HEK293 (cell line): ENCODE data around the gene PEF1.
A peak's percentile ranks its signal among the peaks of the same experiment; 100 is the strongest.

Experiments used
- GLI2 ChIP-seq: fragments of 450-650 bp; formaldehyde crosslinking; IDR thresholded peaks from 2 replicates; pipeline ENCODE4; 2017; ENCODE audit warnings: missing biosample characterization, missing genetic modification characterization, low read depth, borderline replicate concordance
- GLIS1 ChIP-seq: fragments of 450-650 bp; formaldehyde crosslinking; IDR thresholded peaks from 2 replicates; pipeline ENCODE4 v1.5.1; 2016; ENCODE audit warnings: missing biosample characterization, missing genetic modification characterization
- IKZF3 ChIP-seq: fragments of 450-650 bp; IDR thresholded peaks from 2 replicates; pipeline ENCODE4 v1.5.0; 2018; ENCODE audit warnings: missing biosample characterization, mild to moderate bottlenecking, missing genetic modification characterization, moderate library complexity
- KLF16 ChIP-seq: fragments of 450-650 bp; formaldehyde crosslinking; IDR thresholded peaks from 2 replicates; pipeline ENCODE4 v1.5.1; 2017; ENCODE audit warnings: missing biosample characterization, missing genetic modification characterization
- OSR2 ChIP-seq: fragments of 450-650 bp; formaldehyde crosslinking; IDR thresholded peaks from 2 replicates; pipeline ENCODE4 v1.5.1; 2016; ENCODE audit warnings: missing biosample characterization, missing genetic modification characterization
- SP7 ChIP-seq: fragments of 450-650 bp; formaldehyde crosslinking; IDR thresholded peaks from 2 replicates; pipeline ENCODE4 v1.5.1; 2016; ENCODE audit warnings: missing biosample characterization, missing genetic modification characterization
- WT1 ChIP-seq: fragments of 450-650 bp; formaldehyde crosslinking; IDR thresholded peaks from 2 replicates; pipeline ENCODE4 v1.5.1; 2016; ENCODE audit warnings: missing biosample characterization, missing genetic modification characterization
- ZFP3 ChIP-seq: fragments of 450-650 bp; formaldehyde crosslinking; IDR thresholded peaks from 2 replicates; pipeline ENCODE4 v1.5.1; 2016; ENCODE audit warnings: low read depth, missing biosample characterization, missing genetic modification characterization
- ZFP37 ChIP-seq: fragments of 450-650 bp; formaldehyde crosslinking; IDR thresholded peaks from 2 replicates; pipeline ENCODE4 v1.5.1; 2016; ENCODE audit warnings: missing biosample characterization, missing genetic modification characterization
- ZNF121 ChIP-seq: fragments of 450-650 bp; formaldehyde crosslinking; IDR thresholded peaks from 2 replicates; pipeline ENCODE4 v1.5.1; 2016; ENCODE audit warnings: missing biosample characterization, missing genetic modification characterization
- ZNF146 ChIP-seq: fragments of 450-650 bp; formaldehyde crosslinking; IDR thresholded peaks from 2 replicates; pipeline ENCODE4 v1.5.1; 2016; ENCODE audit warnings: missing biosample characterization, missing genetic modification characterization
- ZNF184 ChIP-seq: fragments of 450-650 bp; IDR thresholded peaks from 2 replicates; pipeline ENCODE4 v1.5.1; 2018; ENCODE audit warnings: missing biosample characterization, mild to moderate bottlenecking, missing genetic modification characterization
- ZNF426 ChIP-seq: fragments of 450-650 bp; formaldehyde crosslinking; IDR thresholded peaks from 2 replicates; pipeline ENCODE4 v1.5.1; 2017; ENCODE audit warnings: missing biosample characterization, missing genetic modification characterization, mild to moderate bottlenecking, inconsistent platforms, moderate library complexity
- ZNF521 ChIP-seq: fragments of 450-650 bp; formaldehyde crosslinking; IDR thresholded peaks from 2 replicates; pipeline ENCODE4 v1.5.1; 2017; ENCODE audit warnings: missing biosample characterization, mild to moderate bottlenecking, missing genetic modification characterization
- ZNF560 ChIP-seq: fragments of 450-650 bp; formaldehyde crosslinking; IDR thresholded peaks from 2 replicates; pipeline ENCODE4 v1.5.1; 2017; ENCODE audit warnings: missing biosample characterization, missing genetic modification characterization, borderline replicate concordance
- ZNF610 ChIP-seq: fragments of 450-650 bp; formaldehyde crosslinking; IDR thresholded peaks from 2 replicates; pipeline ENCODE4 v1.5.1; 2016; ENCODE audit warnings: missing biosample characterization, missing genetic modification characterization, borderline replicate concordance
- ZNF626 ChIP-seq: fragments of 450-650 bp; sonication (Bioruptor Pico); formaldehyde crosslinking; IDR thresholded peaks from 2 replicates; pipeline ENCODE4 v1.5.1; 2018; ENCODE audit warnings: missing biosample characterization, missing genetic modification characterization, inconsistent platforms
- ZNF776 ChIP-seq: fragments of 450-650 bp; formaldehyde crosslinking; IDR thresholded peaks from 2 replicates; pipeline ENCODE4 v1.5.0; 2017; ENCODE audit warnings: missing biosample characterization, missing genetic modification characterization, borderline replicate concordance
- ZNF843 ChIP-seq: fragments of 450-650 bp; formaldehyde crosslinking; IDR thresholded peaks from 2 replicates; pipeline ENCODE4 v1.5.1; 2016; ENCODE audit warnings: missing biosample characterization, missing genetic modification characterization
- ZSCAN23 ChIP-seq: fragments of 450-650 bp; formaldehyde crosslinking; IDR thresholded peaks from 2 replicates; pipeline ENCODE4 v1.5.1; 2016; ENCODE audit warnings: missing biosample characterization, missing genetic modification characterization
- TF ChIP-seq, protein P1 (sequence below): fragments of 450-650 bp; formaldehyde crosslinking; IDR thresholded peaks from 2 replicates; pipeline ENCODE4 v1.5.1; 2016; ENCODE audit warnings: missing biosample characterization, missing genetic modification characterization
- TF ChIP-seq, protein P2 (sequence below): fragments of 450-650 bp; formaldehyde crosslinking; IDR thresholded peaks from 2 replicates; pipeline ENCODE4 v1.5.1; 2016; ENCODE audit warnings: missing biosample characterization, missing genetic modification characterization, borderline replicate concordance
- TF ChIP-seq, protein P3 (sequence below): fragments of 450-650 bp; formaldehyde crosslinking; IDR thresholded peaks from 2 replicates; pipeline ENCODE4 v1.5.1; 2016; ENCODE audit warnings: missing biosample characterization, missing genetic modification characterization, borderline replicate concordance
- TF ChIP-seq, protein P4 (sequence below): fragments of 450-650 bp; formaldehyde crosslinking; IDR thresholded peaks from 2 replicates; pipeline ENCODE4 v1.5.1; 2017; ENCODE audit warnings: missing biosample characterization, missing genetic modification characterization
- TF ChIP-seq, protein P5 (sequence below): fragments of 450-650 bp; formaldehyde crosslinking; IDR thresholded peaks from 2 replicates; pipeline ENCODE4 v1.5.0; 2017; ENCODE audit warnings: missing biosample characterization, missing genetic modification characterization, borderline replicate concordance
- TF ChIP-seq, protein P6 (sequence below): fragments of 450-650 bp; formaldehyde crosslinking; IDR thresholded peaks from 2 replicates; pipeline ENCODE4 v1.5.1; 2017; ENCODE audit warnings: missing biosample characterization, missing genetic modification characterization

Gene PEF1

DNA sequence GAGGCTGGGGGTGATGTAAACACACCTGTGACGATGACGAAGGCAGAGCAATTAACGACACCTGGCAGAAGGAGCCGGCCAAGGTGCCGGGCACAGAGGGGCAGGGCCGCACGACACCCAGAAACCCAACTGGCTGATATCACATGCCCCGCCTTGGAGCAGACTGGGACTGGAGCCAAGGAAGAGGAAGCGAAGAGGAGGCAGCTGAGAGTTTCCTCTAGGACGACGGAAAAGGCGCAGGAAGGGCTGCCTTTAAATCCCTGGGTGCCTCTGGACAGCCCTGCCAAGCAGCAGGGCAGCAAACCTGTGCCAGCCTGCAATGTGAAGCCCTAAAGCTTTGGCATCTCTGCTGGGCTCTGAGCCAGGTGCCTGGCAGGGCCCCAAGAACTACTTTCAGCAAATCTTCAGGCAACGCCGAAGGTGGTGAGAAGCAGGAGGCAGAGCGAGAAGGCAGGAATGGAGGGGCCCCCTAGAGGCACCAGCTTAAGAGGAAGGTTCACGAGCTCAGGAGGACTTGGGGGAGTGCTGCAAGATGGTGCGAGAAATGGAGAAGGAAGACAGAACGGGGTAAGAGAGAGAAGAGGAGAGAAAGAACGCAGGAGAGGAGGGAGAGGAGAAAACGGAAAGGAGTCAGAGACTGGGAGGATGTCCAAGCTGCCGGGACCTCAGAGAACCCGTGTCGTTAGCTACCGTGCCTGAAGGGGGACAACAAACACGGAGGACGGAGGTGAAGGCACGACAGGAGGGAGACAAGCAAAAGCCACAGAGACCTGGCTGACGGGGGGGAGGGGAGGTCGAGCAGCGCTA, 25.3 kb upstream of the PEF1 start (continued):
- no peak for TF ChIP-seq ZNF184
- no peak for TF ChIP-seq IKZF3 (tag by site-specific recombination)
- peak; percentile 57 for TF ChIP-seq GLIS1
- TF ChIP-seq ZNF560, result no peak
- TF ChIP-seq SP7 (tag by site-specific recombination), result peak; percentile 7; the same call in 1 of the 2 replicates
- TF ChIP-seq, protein P1, sequence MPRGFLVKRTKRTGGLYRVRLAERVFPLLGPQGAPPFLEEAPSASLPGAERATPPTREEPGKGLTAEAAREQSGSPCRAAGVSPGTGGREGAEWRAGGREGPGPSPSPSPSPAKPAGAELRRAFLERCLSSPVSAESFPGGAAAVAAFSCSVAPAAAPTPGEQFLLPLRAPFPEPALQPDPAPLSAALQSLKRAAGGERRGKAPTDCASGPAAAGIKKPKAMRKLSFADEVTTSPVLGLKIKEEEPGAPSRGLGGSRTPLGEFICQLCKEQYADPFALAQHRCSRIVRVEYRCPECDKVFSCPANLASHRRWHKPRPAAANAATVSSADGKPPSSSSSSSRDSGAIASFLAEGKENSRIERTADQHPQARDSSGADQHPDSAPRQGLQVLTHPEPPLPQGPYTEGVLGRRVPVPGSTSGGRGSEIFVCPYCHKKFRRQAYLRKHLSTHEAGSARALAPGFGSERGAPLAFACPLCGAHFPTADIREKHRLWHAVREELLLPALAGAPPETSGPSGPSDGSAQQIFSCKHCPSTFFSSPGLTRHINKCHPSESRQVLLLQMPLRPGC (tag by site-specific recombination), result no peak
- no peak for TF ChIP-seq ZNF146 (tag by site-specific recombination)
- no peak for TF ChIP-seq ZNF121 (tag by site-specific recombination)
- TF ChIP-seq OSR2 (tag by site-specific recombination), result no peak
- no peak for TF ChIP-seq ZNF610
- TF ChIP-seq ZNF776 (tag by site-specific recombination), result no peak
- TF ChIP-seq ZFP3, result no peak
- TF ChIP-seq GLI2 (tag by site-specific recombination), result no peak
- no peak for TF ChIP-seq ZNF426 (tag by site-specific recombination)
- TF ChIP-seq ZFP37 (tag by site-specific recombination), result no peak
- TF ChIP-seq, protein P2, sequence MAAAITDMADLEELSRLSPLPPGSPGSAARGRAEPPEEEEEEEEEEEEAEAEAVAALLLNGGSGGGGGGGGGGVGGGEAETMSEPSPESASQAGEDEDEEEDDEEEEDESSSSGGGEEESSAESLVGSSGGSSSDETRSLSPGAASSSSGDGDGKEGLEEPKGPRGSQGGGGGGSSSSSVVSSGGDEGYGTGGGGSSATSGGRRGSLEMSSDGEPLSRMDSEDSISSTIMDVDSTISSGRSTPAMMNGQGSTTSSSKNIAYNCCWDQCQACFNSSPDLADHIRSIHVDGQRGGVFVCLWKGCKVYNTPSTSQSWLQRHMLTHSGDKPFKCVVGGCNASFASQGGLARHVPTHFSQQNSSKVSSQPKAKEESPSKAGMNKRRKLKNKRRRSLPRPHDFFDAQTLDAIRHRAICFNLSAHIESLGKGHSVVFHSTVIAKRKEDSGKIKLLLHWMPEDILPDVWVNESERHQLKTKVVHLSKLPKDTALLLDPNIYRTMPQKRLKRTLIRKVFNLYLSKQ (tag by site-specific recombination), result no peak
- TF ChIP-seq KLF16 (tag by site-specific recombination), result no peak
- TF ChIP-seq, protein P3, sequence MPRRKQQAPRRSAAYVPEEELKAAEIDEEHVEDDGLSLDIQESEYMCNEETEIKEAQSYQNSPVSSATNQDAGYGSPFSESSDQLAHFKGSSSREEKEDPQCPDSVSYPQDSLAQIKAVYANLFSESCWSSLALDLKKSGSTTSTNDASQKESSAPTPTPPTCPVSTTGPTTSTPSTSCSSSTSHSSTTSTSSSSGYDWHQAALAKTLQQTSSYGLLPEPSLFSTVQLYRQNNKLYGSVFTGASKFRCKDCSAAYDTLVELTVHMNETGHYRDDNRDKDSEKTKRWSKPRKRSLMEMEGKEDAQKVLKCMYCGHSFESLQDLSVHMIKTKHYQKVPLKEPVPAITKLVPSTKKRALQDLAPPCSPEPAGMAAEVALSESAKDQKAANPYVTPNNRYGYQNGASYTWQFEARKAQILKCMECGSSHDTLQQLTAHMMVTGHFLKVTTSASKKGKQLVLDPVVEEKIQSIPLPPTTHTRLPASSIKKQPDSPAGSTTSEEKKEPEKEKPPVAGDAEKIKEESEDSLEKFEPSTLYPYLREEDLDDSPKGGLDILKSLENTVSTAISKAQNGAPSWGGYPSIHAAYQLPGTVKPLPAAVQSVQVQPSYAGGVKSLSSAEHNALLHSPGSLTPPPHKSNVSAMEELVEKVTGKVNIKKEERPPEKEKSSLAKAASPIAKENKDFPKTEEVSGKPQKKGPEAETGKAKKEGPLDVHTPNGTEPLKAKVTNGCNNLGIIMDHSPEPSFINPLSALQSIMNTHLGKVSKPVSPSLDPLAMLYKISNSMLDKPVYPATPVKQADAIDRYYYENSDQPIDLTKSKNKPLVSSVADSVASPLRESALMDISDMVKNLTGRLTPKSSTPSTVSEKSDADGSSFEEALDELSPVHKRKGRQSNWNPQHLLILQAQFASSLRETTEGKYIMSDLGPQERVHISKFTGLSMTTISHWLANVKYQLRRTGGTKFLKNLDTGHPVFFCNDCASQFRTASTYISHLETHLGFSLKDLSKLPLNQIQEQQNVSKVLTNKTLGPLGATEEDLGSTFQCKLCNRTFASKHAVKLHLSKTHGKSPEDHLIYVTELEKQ (tag by site-specific recombination), result no peak
- no peak for TF ChIP-seq WT1
- TF ChIP-seq, protein P4, sequence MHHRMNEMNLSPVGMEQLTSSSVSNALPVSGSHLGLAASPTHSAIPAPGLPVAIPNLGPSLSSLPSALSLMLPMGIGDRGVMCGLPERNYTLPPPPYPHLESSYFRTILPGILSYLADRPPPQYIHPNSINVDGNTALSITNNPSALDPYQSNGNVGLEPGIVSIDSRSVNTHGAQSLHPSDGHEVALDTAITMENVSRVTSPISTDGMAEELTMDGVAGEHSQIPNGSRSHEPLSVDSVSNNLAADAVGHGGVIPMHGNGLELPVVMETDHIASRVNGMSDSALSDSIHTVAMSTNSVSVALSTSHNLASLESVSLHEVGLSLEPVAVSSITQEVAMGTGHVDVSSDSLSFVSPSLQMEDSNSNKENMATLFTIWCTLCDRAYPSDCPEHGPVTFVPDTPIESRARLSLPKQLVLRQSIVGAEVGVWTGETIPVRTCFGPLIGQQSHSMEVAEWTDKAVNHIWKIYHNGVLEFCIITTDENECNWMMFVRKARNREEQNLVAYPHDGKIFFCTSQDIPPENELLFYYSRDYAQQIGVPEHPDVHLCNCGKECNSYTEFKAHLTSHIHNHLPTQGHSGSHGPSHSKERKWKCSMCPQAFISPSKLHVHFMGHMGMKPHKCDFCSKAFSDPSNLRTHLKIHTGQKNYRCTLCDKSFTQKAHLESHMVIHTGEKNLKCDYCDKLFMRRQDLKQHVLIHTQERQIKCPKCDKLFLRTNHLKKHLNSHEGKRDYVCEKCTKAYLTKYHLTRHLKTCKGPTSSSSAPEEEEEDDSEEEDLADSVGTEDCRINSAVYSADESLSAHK, result no peak
- no peak for TF ChIP-seq ZSCAN23 (tag by site-specific recombination)
- TF ChIP-seq, protein P5, sequence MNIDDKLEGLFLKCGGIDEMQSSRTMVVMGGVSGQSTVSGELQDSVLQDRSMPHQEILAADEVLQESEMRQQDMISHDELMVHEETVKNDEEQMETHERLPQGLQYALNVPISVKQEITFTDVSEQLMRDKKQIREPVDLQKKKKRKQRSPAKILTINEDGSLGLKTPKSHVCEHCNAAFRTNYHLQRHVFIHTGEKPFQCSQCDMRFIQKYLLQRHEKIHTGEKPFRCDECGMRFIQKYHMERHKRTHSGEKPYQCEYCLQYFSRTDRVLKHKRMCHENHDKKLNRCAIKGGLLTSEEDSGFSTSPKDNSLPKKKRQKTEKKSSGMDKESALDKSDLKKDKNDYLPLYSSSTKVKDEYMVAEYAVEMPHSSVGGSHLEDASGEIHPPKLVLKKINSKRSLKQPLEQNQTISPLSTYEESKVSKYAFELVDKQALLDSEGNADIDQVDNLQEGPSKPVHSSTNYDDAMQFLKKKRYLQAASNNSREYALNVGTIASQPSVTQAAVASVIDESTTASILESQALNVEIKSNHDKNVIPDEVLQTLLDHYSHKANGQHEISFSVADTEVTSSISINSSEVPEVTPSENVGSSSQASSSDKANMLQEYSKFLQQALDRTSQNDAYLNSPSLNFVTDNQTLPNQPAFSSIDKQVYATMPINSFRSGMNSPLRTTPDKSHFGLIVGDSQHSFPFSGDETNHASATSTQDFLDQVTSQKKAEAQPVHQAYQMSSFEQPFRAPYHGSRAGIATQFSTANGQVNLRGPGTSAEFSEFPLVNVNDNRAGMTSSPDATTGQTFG, result no peak
- TF ChIP-seq ZNF521, result no peak
- no peak for TF ChIP-seq ZNF843 (tag by site-specific recombination)
- TF ChIP-seq ZNF626 (tag by site-specific recombination), result no peak
- TF ChIP-seq, protein P6, sequence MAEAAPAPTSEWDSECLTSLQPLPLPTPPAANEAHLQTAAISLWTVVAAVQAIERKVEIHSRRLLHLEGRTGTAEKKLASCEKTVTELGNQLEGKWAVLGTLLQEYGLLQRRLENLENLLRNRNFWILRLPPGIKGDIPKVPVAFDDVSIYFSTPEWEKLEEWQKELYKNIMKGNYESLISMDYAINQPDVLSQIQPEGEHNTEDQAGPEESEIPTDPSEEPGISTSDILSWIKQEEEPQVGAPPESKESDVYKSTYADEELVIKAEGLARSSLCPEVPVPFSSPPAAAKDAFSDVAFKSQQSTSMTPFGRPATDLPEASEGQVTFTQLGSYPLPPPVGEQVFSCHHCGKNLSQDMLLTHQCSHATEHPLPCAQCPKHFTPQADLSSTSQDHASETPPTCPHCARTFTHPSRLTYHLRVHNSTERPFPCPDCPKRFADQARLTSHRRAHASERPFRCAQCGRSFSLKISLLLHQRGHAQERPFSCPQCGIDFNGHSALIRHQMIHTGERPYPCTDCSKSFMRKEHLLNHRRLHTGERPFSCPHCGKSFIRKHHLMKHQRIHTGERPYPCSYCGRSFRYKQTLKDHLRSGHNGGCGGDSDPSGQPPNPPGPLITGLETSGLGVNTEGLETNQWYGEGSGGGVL (tag by site-specific recombination), result peak; percentile 23; the same call in 1 of the 2 replicates
